ENCODE data around the gene INSYN1. TPM values are rescaled to one million over a fixed set of nuclear protein-coding genes. Genes with fewer than 3 reads are reported as not detected.

The INSYN1 gene
- polyA plus RNA-seq, 1 donor from 2014 or later = 21.3 TPM

DNA sequence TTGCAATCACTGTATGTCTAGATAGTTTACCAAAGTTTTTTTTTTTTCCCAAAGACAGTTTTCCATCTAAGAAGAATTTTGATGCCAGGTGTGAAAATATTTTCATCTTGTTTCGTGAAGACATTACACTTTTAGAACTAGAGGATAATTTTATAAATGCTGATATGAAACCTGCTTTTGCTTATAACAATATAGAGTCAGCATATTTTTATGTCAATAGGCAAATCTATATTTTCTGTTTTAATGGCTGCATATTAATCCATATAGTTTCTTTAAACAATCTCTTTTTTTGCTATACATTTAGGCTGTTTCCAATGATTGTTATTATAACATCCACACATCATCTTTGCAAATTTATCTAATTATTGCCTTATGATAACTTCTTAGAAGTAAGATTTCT is 12.6 kb upstream of the INSYN1 start:
- no peak overlapping the region for H2AFZ ChIP-seq (ENCODE audit: low read depth, low read length)
- H3K4me3 ChIP-seq (ENCODE audit: low read length) = no peak overlapping the region
- no peak overlapping the region for H3K9ac ChIP-seq (ENCODE audit: low read length)
- H3K36me3 ChIP-seq (ENCODE audit: insufficient read depth, low read length) = no peaks in the 10 kb centered on the region
- H3K27me3 ChIP-seq (ENCODE audit: insufficient read depth, low read depth, low read length) = no peaks in the 10 kb centered on the region
- no peaks in the 10 kb centered on the region for H3K79me2 ChIP-seq (replicated peaks; ENCODE audit: insufficient read depth, low read length)
- TF ChIP-seq RAD21 (conservative IDR thresholded peaks at IDR 0.05) = no peak
- TF ChIP-seq MXI1 (conservative IDR thresholded peaks at IDR 0.05; ENCODE audit: poor library complexity, severe bottlenecking) = no peak
- TF ChIP-seq, protein P1, sequence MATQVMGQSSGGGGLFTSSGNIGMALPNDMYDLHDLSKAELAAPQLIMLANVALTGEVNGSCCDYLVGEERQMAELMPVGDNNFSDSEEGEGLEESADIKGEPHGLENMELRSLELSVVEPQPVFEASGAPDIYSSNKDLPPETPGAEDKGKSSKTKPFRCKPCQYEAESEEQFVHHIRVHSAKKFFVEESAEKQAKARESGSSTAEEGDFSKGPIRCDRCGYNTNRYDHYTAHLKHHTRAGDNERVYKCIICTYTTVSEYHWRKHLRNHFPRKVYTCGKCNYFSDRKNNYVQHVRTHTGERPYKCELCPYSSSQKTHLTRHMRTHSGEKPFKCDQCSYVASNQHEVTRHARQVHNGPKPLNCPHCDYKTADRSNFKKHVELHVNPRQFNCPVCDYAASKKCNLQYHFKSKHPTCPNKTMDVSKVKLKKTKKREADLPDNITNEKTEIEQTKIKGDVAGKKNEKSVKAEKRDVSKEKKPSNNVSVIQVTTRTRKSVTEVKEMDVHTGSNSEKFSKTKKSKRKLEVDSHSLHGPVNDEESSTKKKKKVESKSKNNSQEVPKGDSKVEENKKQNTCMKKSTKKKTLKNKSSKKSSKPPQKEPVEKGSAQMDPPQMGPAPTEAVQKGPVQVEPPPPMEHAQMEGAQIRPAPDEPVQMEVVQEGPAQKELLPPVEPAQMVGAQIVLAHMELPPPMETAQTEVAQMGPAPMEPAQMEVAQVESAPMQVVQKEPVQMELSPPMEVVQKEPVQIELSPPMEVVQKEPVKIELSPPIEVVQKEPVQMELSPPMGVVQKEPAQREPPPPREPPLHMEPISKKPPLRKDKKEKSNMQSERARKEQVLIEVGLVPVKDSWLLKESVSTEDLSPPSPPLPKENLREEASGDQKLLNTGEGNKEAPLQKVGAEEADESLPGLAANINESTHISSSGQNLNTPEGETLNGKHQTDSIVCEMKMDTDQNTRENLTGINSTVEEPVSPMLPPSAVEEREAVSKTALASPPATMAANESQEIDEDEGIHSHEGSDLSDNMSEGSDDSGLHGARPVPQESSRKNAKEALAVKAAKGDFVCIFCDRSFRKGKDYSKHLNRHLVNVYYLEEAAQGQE (IDR thresholded peaks at IDR 0.05; ENCODE audit: borderline replicate concordance) = no peak
- no peak for TF ChIP-seq POLR2AphosphoS5 (IDR thresholded peaks at IDR 0.05)
- TF ChIP-seq EP300 (conservative IDR thresholded peaks at IDR 0.05; ENCODE audit: poor library complexity, severe bottlenecking) = no peak
- TF ChIP-seq EZH2 (IDR thresholded peaks at IDR 0.05; ENCODE audit: borderline replicate concordance, insufficient read depth, low read length, poor library complexity, severe bottlenecking) = no peak
- TF ChIP-seq SMC3 (conservative IDR thresholded peaks at IDR 0.05; ENCODE audit: poor library complexity) = no peak
- TF ChIP-seq CTCF (IDR thresholded peaks at IDR 0.05; ENCODE audit: poor library complexity, severe bottlenecking) = no peak
- no peak for TF ChIP-seq TAF1 (IDR thresholded peaks at IDR 0.05; ENCODE audit: low read depth)
- H3F3A ChIP-seq (ENCODE audit: insufficient read depth, low read length, poor library complexity, severe bottlenecking) = no peaks in the 10 kb centered on the region
- H3K27ac ChIP-seq (ENCODE audit: low read length) = no peak overlapping the region
- no peaks in the 10 kb centered on the region for H3K9me2 ChIP-seq (ENCODE audit: insufficient read depth, low read length)
- H3K9me3 ChIP-seq (ENCODE audit: low read length) = no peaks in the 10 kb centered on the region
- H3K4me2 ChIP-seq (ENCODE audit: low read length) = no peak overlapping the region
- H4K20me1 ChIP-seq (ENCODE audit: insufficient read depth) = no peaks in the 10 kb centered on the region

- H2AFZ ChIP-seq (ENCODE audit: low read depth, low read length) = no peak overlapping the region
- no peak overlapping the region for H3K27ac ChIP-seq (ENCODE audit: low read length)
- H3K4me2 ChIP-seq (ENCODE audit: low read length) = no peak overlapping the region
- H3K9ac ChIP-seq (ENCODE audit: low read length) = no peak overlapping the region
- H4K20me1 ChIP-seq (ENCODE audit: insufficient read depth) = no peaks in the 10 kb centered on the region
- no peak for TF ChIP-seq MXI1 (conservative IDR thresholded peaks at IDR 0.05; ENCODE audit: poor library complexity, severe bottlenecking)
- TF ChIP-seq POLR2AphosphoS5 (IDR thresholded peaks at IDR 0.05) = no peak
- TF ChIP-seq EP300 (conservative IDR thresholded peaks at IDR 0.05; ENCODE audit: poor library complexity, severe bottlenecking) = no peak
- TF ChIP-seq TAF1 (IDR thresholded peaks at IDR 0.05; ENCODE audit: low read depth) = no peak
- TF ChIP-seq RAD21 (conservative IDR thresholded peaks at IDR 0.05) = no peak
- no peak for TF ChIP-seq CTCF (IDR thresholded peaks at IDR 0.05; ENCODE audit: poor library complexity, severe bottlenecking)
- TF ChIP-seq EZH2 (IDR thresholded peaks at IDR 0.05; ENCODE audit: borderline replicate concordance, insufficient read depth, low read length, poor library complexity, severe bottlenecking) = no peak
- no peak for TF ChIP-seq SMC3 (conservative IDR thresholded peaks at IDR 0.05; ENCODE audit: poor library complexity)
- TF ChIP-seq, protein P1 (IDR thresholded peaks at IDR 0.05; ENCODE audit: borderline replicate concordance) = no peak
- H3K79me2 ChIP-seq (replicated peaks; ENCODE audit: insufficient read depth, low read length) = no peaks in the 10 kb centered on the region
- H3F3A ChIP-seq (ENCODE audit: insufficient read depth, low read length, poor library complexity, severe bottlenecking) = no peaks in the 10 kb centered on the region
- no peak overlapping the region for H3K4me3 ChIP-seq (ENCODE audit: low read length)
- no peaks in the 10 kb centered on the region for H3K9me3 ChIP-seq (ENCODE audit: low read length)
- H3K36me3 ChIP-seq (ENCODE audit: insufficient read depth, low read length) = no peaks in the 10 kb centered on the region
- no peaks in the 10 kb centered on the region for H3K27me3 ChIP-seq (ENCODE audit: insufficient read depth, low read depth, low read length)
- H3K9me2 ChIP-seq (ENCODE audit: insufficient read depth, low read length) = no peaks in the 10 kb centered on the region
These were observed 10.8 kb upstream of the INSYN1 start for GRCh38 chr15:73763931-73764330.

All from neural cell (in vitro differentiated cells).